ENCODE results near the gene GRM2. TPM values are rescaled to one million over a fixed set of nuclear protein-coding genes. Genes with fewer than 3 reads are reported as not detected.

The GRM2 gene
- total RNA-seq, 4 donors from 2014 or later, result 0.12 to 0.13 TPM; not detected in 2

- Histone ChIP-seq H3K27me3 (peaks cover 23% of the 10 kb centered on the region), H3K36me3 (no peaks in the 10 kb centered on the region), H3K4me3 (no peak overlapping the region), H3K27ac (no peak overlapping the region), H3K9me3 (no peaks in the 10 kb centered on the region), H3K4me1 (no peaks in the 10 kb centered on the region)
- TF ChIP-seq POLR2A (IDR thresholded peaks at IDR 0.05), result no peak
- TF ChIP-seq EP300 (IDR thresholded peaks at IDR 0.05), result no peak
- no peak for TF ChIP-seq POLR2AphosphoS5 (IDR thresholded peaks at IDR 0.05)
- TF ChIP-seq CTCF (IDR thresholded peaks at IDR 0.05), result no peak
- WGBS, 2 donors (ENCODE audit: low coverage in 1 of 2), result 76 to 85% methylated on average over 3 to 4 of the region's 7 CpGs
- no peak for ATAC-seq
Measured at GRCh38 chr3:51717947-51718346, 11.1 kb downstream of the GRM2 start.

GRCh38 chr3:51718547-51719409 lies 11.9 kb downstream of the GRM2 start:
- Histone ChIP-seq H3K9me3 (no peaks in the 10 kb centered on the region), H3K27me3 (peaks cover 23% of the 10 kb centered on the region), H3K27ac (no peak overlapping the region), H3K36me3 (no peaks in the 10 kb centered on the region), H3K4me3 (no peak overlapping the region), H3K4me1 (no peaks in the 10 kb centered on the region)
- no peak for ATAC-seq
- WGBS, 2 donors (ENCODE audit: low coverage in 1 of 2), result 28 to 30% methylated on average over 3 to 6 of the region's 16 CpGs
- TF ChIP-seq POLR2A (IDR thresholded peaks at IDR 0.05), result no peak
- TF ChIP-seq CTCF (IDR thresholded peaks at IDR 0.05), result peak in 2 of 4 experiments; percentile 30 to 61
- no peak for TF ChIP-seq EP300 (IDR thresholded peaks at IDR 0.05)
- no peak for TF ChIP-seq POLR2AphosphoS5 (IDR thresholded peaks at IDR 0.05)

GRCh38 chr3:51719410-51720025 lies 12.7 kb downstream of the GRM2 start:
- TF ChIP-seq POLR2A (IDR thresholded peaks at IDR 0.05), result no peak
- no peak for TF ChIP-seq CTCF (IDR thresholded peaks at IDR 0.05)
- no peak for TF ChIP-seq POLR2AphosphoS5 (IDR thresholded peaks at IDR 0.05)
- Histone ChIP-seq H3K4me3 (no peak overlapping the region), H3K36me3 (no peaks in the 10 kb centered on the region), H3K27ac (no peak overlapping the region), H3K27me3 (peaks cover 25% of the 10 kb centered on the region), H3K4me1 (no peaks in the 10 kb centered on the region), H3K9me3 (no peaks in the 10 kb centered on the region)
- 70 to 80% methylated on average over 3 to 4 of the region's 5 CpGs for WGBS, 2 donors (ENCODE audit: low coverage in 1 of 2)
- ATAC-seq, result no peak

GRCh38 chr3:51720292-51721061 lies 13.6 kb downstream of the GRM2 start:
- H3K4me1 ChIP-seq, result no peaks in the 10 kb centered on the region
- H3K36me3 ChIP-seq, result no peaks in the 10 kb centered on the region
- peaks cover 29% of the 10 kb centered on the region for H3K27me3 ChIP-seq
- no peak overlapping the region for H3K4me3 ChIP-seq
- TF ChIP-seq EP300 (IDR thresholded peaks at IDR 0.05), result no peak
- no peak for TF ChIP-seq CTCF (IDR thresholded peaks at IDR 0.05)
- TF ChIP-seq POLR2A (IDR thresholded peaks at IDR 0.05), result no peak
- no peak for TF ChIP-seq POLR2AphosphoS5 (IDR thresholded peaks at IDR 0.05)
- no peak for ATAC-seq
- no peaks in the 10 kb centered on the region for H3K9me3 ChIP-seq
- H3K27ac ChIP-seq, result no peak overlapping the region
- WGBS, 2 donors (ENCODE audit: low coverage in 1 of 2), result 90 to 95% methylated on average over 5 to 8 of the region's 12 CpGs
